Panc1 (cell line): ENCODE measurements around the gene CCT5. TPM values are rescaled to one million over a fixed set of nuclear protein-coding genes. Genes with fewer than 3 reads are reported as not detected.

ENCODE experiments used
- ATAC-seq: fragments of 200-7000 bp; cut with Tn5 transposase; 2 replicates; pipeline ENCODE4 v1.9.1; 2020; ENCODE audit warnings: mild to moderate bottlenecking, moderate library complexity
- BruUV-seq: library from RNA; stranded (reverse); fragments of 400-500 nt; replicated peaks from 2 replicates; lab custom pipeline; 2021; lab: Mats Ljungman, UMichigan
- CTCF ChIA-PET: fragments of 300-600 bp; sonication (Branson Sonifier 250); formaldehyde crosslinking; loops from one replicate; lab custom pipeline; 2022; ENCODE audit warnings: antibody characterized with exemption; lab: Charles Lee
- POLR2A ChIA-PET: fragments of 300-600 bp; sonication (Branson Sonifier 250); formaldehyde crosslinking; loops from one replicate; lab custom pipeline; 2022; ENCODE audit warnings: antibody characterized with exemption; lab: Charles Lee
- DNase-seq: peaks from one replicate; pipeline ENCODE4 v3.0.0-alpha.2; 2010; ENCODE audit warnings: low read depth, low spot score
- H3K27ac ChIP-seq: 2 replicates; pipeline ENCODE4 v1.5.1; 2011; ENCODE audit warnings: mild to moderate bottlenecking, low read length, inconsistent platforms
- H3K27me3 ChIP-seq: fragments of 200-500 bp; sonication (Bioruptor generic); 2 replicates; pipeline ENCODE4 v1.6.0; 2014; ENCODE audit warnings: low read length, inconsistent platforms; ENCODE audit not compliant: control insufficient read depth, insufficient read depth
- H3K36me3 ChIP-seq: fragments of 200-500 bp; sonication (Bioruptor generic); 2 replicates; pipeline ENCODE4 v1.5.1; 2014; ENCODE audit warnings: inconsistent platforms, mild to moderate bottlenecking, low read length, moderate library complexity; ENCODE audit not compliant: control insufficient read depth, insufficient read depth
- H3K4me1 ChIP-seq: 2 replicates; pipeline ENCODE4 v1.5.1; 2011; ENCODE audit warnings: inconsistent platforms, mild to moderate bottlenecking, low read length, moderate library complexity; ENCODE audit not compliant: control insufficient read depth, insufficient read depth
- H3K4me3 ChIP-seq, 2 experiments: 2 replicates each; pipeline ENCODE4 v1.5.1; 2011 to 2012; ENCODE audit warnings: low read depth in 2 of 2, low read length in 2 of 2, mild to moderate bottlenecking in 2 of 2, inconsistent platforms in 1 of 2, moderate library complexity in 1 of 2
- H3K9me3 ChIP-seq: fragments of 200-500 bp; sonication (Bioruptor generic); 2 replicates; pipeline ENCODE4 v1.5.1; 2014; ENCODE audit warnings: low read depth, mild to moderate bottlenecking, inconsistent platforms, low read length, moderate library complexity; ENCODE audit not compliant: control insufficient read depth, insufficient read depth
- CTCF ChIP-seq: fragments of 450-650 bp; IDR thresholded peaks from 2 replicates; pipeline ENCODE4 v1.5.1; 2017; ENCODE audit warnings: mild to moderate bottlenecking
- POLR2AphosphoS5 ChIP-seq: IDR thresholded peaks from 2 replicates; pipeline ENCODE4 v1.6.1; 2012; ENCODE audit warnings: mild to moderate bottlenecking, low read depth, low read length, moderate library complexity
- SIN3A ChIP-seq: IDR thresholded peaks from 2 replicates; pipeline ENCODE4 v1.6.1; 2012; ENCODE audit warnings: low read depth, mild to moderate bottlenecking, low read length, moderate library complexity, borderline replicate concordance; ENCODE audit not compliant: insufficient read depth
- TCF7L2 ChIP-seq: IDR thresholded peaks from 2 replicates; pipeline ENCODE4 v1.6.1; 2011; ENCODE audit warnings: mild to moderate bottlenecking, low read depth, low read length, inconsistent platforms
- in situ Hi-C: cut with HindIII; loops from 2 replicates; pipeline ENCODE4 v1.10.0; 2016; ENCODE audit warnings: low sequenced_read_pairs, low pct_unique_long_range_greater_than_20kb
- intact Hi-C: fragments of 100-400 bp; cut with micrococcal nuclease; formaldehyde crosslinking; loops from one replicate; pipeline ENCODE4 v1.10.0; 2022; ENCODE audit not compliant: unreplicated experiment
- total RNA-seq: library from RNA; stranded (reverse); gene quantifications from one replicate; pipeline ENCODE4 v1.2.1, GENCODE V29; 2021; ENCODE audit not compliant: unreplicated experiment
- TF ChIP-seq, protein P1 (sequence below), 2 experiments: IDR thresholded peaks; 2 replicates each; pipeline ENCODE4 v1.6.1; 2011 to 2012; ENCODE audit warnings: low read depth in 2 of 2, control low read depth in 1 of 2, low read length in 1 of 2, mild to moderate bottlenecking in 1 of 2, moderate library complexity in 1 of 2; ENCODE audit not compliant: insufficient read depth in 1 of 2

The CCT5 gene
- total RNA-seq, 1 experiment from 2014 or later, result 476 TPM

- POLR2A ChIA-PET, result no interaction called here
Observed at GRCh38 chr5:10278658-10279279, 28.7 kb downstream of the CCT5 start.

DNA sequence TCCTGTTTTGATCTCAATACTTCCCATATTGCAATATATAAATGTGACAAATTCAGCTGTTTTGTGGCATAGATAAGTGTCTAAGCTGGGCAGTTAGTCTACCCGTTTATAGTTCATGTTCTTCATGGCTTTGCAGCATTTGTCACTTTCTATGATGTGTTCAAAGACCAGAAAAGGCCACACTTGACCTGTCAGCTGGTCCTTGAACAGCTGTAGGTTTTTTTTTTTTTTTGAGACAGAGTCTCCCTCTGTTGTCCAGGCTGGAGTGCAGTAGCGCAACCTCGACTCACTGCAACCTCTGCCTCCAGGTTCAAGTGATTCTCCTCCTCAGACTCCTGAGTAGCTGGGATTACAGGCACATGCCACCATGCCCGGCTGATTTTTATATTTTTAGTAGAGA, 29.2 kb downstream of the CCT5 start:
- in situ Hi-C loops, result no loop called here
- H3K9me3 ChIP-seq, result no peaks in the 10 kb centered on the region
- intact Hi-C loops, result no loop called here
- no peaks in the 10 kb centered on the region for H3K27me3 ChIP-seq
- TF ChIP-seq CTCF (no peak), TCF7L2 (no peak), POLR2AphosphoS5 (no peak), SIN3A (no peak)
- TF ChIP-seq, protein P1, sequence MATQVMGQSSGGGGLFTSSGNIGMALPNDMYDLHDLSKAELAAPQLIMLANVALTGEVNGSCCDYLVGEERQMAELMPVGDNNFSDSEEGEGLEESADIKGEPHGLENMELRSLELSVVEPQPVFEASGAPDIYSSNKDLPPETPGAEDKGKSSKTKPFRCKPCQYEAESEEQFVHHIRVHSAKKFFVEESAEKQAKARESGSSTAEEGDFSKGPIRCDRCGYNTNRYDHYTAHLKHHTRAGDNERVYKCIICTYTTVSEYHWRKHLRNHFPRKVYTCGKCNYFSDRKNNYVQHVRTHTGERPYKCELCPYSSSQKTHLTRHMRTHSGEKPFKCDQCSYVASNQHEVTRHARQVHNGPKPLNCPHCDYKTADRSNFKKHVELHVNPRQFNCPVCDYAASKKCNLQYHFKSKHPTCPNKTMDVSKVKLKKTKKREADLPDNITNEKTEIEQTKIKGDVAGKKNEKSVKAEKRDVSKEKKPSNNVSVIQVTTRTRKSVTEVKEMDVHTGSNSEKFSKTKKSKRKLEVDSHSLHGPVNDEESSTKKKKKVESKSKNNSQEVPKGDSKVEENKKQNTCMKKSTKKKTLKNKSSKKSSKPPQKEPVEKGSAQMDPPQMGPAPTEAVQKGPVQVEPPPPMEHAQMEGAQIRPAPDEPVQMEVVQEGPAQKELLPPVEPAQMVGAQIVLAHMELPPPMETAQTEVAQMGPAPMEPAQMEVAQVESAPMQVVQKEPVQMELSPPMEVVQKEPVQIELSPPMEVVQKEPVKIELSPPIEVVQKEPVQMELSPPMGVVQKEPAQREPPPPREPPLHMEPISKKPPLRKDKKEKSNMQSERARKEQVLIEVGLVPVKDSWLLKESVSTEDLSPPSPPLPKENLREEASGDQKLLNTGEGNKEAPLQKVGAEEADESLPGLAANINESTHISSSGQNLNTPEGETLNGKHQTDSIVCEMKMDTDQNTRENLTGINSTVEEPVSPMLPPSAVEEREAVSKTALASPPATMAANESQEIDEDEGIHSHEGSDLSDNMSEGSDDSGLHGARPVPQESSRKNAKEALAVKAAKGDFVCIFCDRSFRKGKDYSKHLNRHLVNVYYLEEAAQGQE (IDR thresholded peaks at IDR 0.05; ENCODE audit: insufficient read depth in 1 of 2, low read depth in 2 of 2, low read length in 1 of 2), result no peak
- DNase-seq (no peak), ATAC-seq (no peak)
- H3K27ac ChIP-seq, result no peak overlapping the region
- no peak overlapping the region for H3K4me3 ChIP-seq
- ChIA-PET CTCF (interaction anchor here (0.6 kb wide), 1 partner anchor 158 kb away, joined by 4 read pairs; no protein-coding TSS in a partner anchor), POLR2A (interaction anchor here (0.7 kb wide), 1 partner anchor 24 kb away, joined by 7 read pairs; no protein-coding TSS in a partner anchor)
- H3K4me1 ChIP-seq, result peaks cover 2% of the 10 kb centered on the region; the same call in 1 of the 2 replicates
- no peaks in the 10 kb centered on the region for H3K36me3 ChIP-seq
- no TSS peak for BruUV-seq

More at GRCh38 chr5:10278658-10279279, 28.7 kb downstream of the CCT5 start:
- no peaks in the 10 kb centered on the region for H3K27me3 ChIP-seq
- BruUV-seq, result no TSS peak
- intact Hi-C loops, result no loop called here
- no peak overlapping the region for H3K4me3 ChIP-seq
- no peak for DNase-seq
- no peak for ATAC-seq
- no peak for TF ChIP-seq SIN3A
- no peak for TF ChIP-seq CTCF
- no peak for TF ChIP-seq TCF7L2
- TF ChIP-seq, protein P1 (IDR thresholded peaks at IDR 0.05; ENCODE audit: insufficient read depth in 1 of 2, low read depth in 2 of 2, low read length in 1 of 2), result no peak
- no peak for TF ChIP-seq POLR2AphosphoS5
- no peaks in the 10 kb centered on the region for H3K4me1 ChIP-seq
- CTCF ChIA-PET, result no interaction called here
- H3K27ac ChIP-seq, result no peak overlapping the region
- H3K36me3 ChIP-seq, result no peaks in the 10 kb centered on the region
- in situ Hi-C loops, result no loop called here
- H3K9me3 ChIP-seq, result no peaks in the 10 kb centered on the region
